GM18505 (cell line): ENCODE measurements around the gene CDH23.

ENCODE experiments used
- ATAC-seq: cut with Tn5 transposase; IDR thresholded peaks from one replicate; pipeline ENCODE4 v1.9.1; 2021; ENCODE audit not compliant: unreplicated experiment
- POLR2A ChIP-seq: IDR thresholded peaks from 4 replicates; pipeline ENCODE4 v1.6.1; 2011; ENCODE audit warnings: borderline replicate concordance; ENCODE audit not compliant: insufficient read depth, insufficient read length; ENCODE audit errors: extremely low read depth

CDH23 gene

GRCh38 chr10:71814922-71815411 is 418.2 kb downstream of the CDH23 start:
- TF ChIP-seq POLR2A, result no peak
- no peak for ATAC-seq

- TF ChIP-seq POLR2A, result no peak
- ATAC-seq, result no peak
These were observed 418.9 kb downstream of the CDH23 start for GRCh38 chr10:71815515-71816130.

GRCh38 chr10:71816421-71816851 is 419.7 kb downstream of the CDH23 start:
- TF ChIP-seq POLR2A, result no peak
- no peak for ATAC-seq

GRCh38 chr10:71816936-71817618 is 420.4 kb downstream of the CDH23 start:
- no peak for ATAC-seq
- no peak for TF ChIP-seq POLR2A

- TF ChIP-seq POLR2A, result no peak
- ATAC-seq, result no peak
These were observed 421.3 kb downstream of the CDH23 start for GRCh38 chr10:71817831-71818655.

GRCh38 chr10:71818674-71819260 is 422.0 kb downstream of the CDH23 start:
- no peak for ATAC-seq
- no peak for TF ChIP-seq POLR2A

- ATAC-seq, result no peak
- TF ChIP-seq POLR2A, result no peak
These were observed 422.7 kb downstream of the CDH23 start for GRCh38 chr10:71819441-71819861.

GRCh38 chr10:71819985-71820384 is 423.3 kb downstream of the CDH23 start:
- TF ChIP-seq POLR2A, result no peak

GRCh38 chr10:71820966-71821365 is 424.2 kb downstream of the CDH23 start:
- TF ChIP-seq POLR2A, result no peak

More at GRCh38 chr10:71819985-71820384, 423.3 kb downstream of the CDH23 start:
- ATAC-seq, result no peak

GRCh38 chr10:71821909-71822763 is 425.4 kb downstream of the CDH23 start:
- no peak for ATAC-seq
- no peak for TF ChIP-seq POLR2A

More at GRCh38 chr10:71820966-71821365, 424.2 kb downstream of the CDH23 start:
- no peak for ATAC-seq

- TF ChIP-seq POLR2A, result no peak
- ATAC-seq, result no peak
These were observed 426.6 kb downstream of the CDH23 start for GRCh38 chr10:71823356-71823755.

GRCh38 chr10:71824333-71824732 is 427.6 kb downstream of the CDH23 start:
- no peak for ATAC-seq
- TF ChIP-seq POLR2A, result no peak

- no peak for TF ChIP-seq POLR2A
- no peak for ATAC-seq
These were observed 428.5 kb downstream of the CDH23 start for GRCh38 chr10:71825217-71825616.

GRCh38 chr10:71827852-71828251 is 431.1 kb downstream of the CDH23 start:
- ATAC-seq, result no peak
- TF ChIP-seq POLR2A, result no peak
